DMS 273 treated with DMSO at 0.1 percent for 48 hours (cell line): ENCODE results near the gene RPS21.

Experiments used
- DNase-seq: peaks from one replicate; lab custom pipeline; 2025; lab: John Stamatoyannopoulos, UW

RPS21 gene

DNA sequence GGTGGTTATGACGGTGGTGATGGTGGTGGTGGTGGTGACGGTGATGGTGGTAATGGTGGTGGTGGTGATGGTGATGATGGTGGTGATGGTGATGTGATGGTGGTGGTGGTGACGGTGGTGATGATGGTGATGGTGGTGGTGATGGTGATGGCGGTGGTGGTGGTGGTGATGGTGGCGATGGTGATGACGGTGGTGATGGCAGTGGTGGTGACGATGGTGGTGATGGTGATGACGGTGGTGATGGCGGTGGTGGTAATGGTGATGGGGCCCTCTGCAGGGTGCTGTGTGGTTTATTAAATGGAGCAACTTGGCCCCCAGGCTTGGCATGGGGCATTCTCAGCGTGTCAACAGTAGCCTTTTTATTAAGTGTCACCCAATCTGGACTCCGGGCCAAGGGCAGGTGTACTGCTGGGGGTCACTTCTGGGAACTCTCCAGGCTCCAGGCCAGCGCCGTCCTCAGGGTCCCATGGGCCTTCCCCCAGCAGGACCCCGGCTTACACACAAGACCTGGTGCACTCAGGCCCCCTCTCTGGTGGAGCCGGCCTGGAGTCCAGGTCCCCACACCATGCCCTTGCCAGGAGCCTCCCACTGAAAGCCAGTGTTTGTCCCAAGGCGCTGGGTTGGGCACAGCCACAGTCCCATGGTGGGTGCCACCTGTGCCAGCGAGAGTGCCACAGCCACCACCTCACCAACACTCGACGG lies 11.4 kb downstream of the RPS21 start:
- DNase-seq: no peak

DNA sequence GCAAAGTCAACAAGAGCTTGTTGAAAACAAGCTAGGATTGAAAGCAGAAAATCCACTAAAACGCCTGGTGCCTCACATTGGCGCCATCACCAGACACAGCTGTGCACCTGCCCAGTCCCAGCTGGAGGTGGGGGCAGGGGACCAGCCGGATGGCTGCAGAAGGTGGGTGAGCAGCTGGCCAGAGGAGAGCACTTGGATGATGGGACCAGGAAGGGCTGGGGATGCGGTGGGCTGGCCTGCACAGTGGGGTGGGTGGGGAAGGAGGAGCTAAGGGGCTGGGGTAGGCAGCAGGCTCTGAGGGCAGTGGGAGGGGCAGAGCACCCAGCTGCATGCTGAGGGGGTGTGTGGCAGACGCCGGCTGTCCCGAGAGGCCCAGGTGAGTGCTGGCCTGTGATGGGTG lies 13.1 kb downstream of the RPS21 start:
- DNase-seq: peak; percentile 6

DNA sequence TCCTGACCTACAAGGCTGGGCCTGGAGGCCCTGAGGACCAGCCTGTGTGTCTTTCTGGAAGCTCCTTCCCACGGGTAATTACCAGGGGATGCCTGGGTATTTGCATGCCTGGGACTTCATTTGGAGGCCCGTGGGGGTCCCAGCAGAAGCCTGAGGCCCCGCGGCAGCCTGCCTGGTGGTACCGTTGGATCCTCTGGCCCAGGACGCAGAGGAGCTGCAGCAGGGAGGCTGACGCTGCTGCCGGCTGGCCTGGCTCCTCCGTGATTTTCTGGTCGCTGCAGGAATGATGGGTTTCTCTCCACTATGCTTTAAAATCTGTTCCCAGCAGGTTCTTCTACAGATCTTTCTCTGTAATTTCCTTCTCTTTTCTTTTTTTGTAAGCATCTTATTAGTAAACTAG lies 13.6 kb downstream of the RPS21 start:
- DNase-seq: no peak

DNA sequence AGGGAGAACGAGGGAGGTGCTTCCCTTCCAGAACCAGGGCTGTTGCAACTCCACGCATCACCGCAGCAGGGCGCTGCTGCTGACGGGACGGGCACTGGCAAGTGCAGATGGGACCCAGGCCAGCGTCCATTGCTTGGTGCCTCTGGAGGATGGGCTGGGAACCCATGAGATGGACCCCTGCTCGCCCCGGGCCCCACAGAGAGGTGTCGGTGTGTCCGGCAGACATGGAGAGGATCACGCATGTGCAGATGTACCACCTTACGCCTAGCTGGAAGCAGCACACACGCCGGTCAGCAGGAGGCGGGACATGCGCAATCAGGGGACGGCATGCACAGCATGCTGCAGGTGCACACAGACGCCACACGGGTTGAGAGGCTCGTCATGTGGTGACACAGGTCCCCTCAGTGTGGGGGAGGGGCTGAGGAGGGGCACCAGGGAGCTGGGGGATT lies 14.5 kb downstream of the RPS21 start:
- no peak for DNase-seq

DNA sequence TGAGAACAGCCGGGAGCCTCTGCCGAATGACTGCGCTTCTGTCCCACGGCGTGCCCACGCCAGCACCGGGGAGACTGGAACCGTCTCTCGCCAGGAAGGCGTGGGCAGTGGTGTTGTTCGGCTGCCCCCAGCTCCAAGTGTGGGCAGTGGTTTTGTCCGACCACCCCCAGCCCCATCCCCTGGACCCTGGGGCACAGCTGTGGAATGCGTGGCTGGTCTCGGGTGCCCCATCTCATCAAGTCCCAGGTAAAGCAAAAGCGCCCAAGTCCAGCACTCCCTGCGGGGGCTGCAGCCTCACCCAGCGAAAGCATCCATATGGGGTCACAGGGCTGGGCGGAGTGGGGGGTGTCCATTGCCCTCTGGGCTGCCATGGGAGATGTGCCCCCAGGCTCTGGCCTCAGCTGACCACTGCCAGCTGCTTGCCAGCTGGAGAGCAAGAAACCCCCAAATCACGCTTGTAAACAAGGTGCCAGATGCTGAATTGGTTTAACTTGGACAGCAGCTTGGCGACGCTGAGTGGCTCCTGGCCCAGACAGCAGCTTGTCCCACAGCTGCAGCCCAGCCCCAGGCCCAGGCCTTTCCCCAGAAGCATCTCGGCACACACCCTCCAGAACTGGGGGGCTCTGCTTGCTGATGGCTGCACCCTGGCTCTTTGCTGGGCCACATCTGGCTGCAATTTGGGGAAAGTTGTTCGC lies 15.7 kb downstream of the RPS21 start:
- DNase-seq: peak; percentile 7

DNA sequence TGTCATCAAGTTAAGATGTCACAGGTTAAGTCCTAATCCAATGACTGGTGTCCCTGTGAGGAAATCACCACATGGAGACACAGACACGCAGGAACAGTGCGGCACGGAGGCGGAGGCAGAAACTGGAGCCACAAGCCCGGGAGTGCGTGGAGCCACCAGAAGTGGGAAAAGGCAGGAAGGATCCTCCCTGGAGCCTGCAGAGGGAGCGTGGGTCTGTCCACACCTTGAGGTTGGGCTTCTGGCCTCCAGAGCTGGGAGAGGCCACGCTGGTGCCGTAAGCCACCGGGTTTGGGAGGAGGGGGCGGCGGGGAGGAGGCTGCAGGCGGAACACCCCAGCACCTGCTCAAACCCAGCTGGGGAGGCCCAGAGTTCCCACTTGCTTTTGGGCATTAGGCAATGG lies 16.4 kb downstream of the RPS21 start:
- no peak for DNase-seq

DNA sequence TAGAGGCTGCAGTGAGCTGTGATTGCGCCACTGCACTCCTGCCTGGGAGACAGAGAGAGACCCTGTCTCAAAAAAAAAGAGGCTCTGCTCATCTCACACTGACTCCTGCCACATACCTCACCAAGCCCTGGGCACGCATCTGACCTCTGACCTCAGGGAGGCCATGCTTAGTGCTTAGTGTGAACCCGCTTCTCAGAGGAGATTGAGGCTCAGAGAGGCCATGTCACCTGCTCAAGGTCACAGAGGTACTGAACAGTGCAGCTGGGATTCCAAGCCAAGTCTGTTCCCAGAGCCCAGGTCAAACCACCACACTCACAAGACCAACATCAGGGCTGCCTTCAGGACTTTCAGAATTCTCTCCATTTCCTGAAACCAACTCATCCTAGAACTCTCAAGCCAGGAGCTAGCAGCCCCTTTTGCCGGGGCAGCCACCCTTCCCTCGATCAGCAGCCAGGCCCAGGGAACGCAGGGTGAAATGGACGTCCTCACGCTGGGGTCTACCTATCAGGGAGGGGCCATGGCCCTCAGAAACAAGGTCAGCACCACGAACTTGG lies 17.3 kb downstream of the RPS21 start:
- no peak for DNase-seq

DNA sequence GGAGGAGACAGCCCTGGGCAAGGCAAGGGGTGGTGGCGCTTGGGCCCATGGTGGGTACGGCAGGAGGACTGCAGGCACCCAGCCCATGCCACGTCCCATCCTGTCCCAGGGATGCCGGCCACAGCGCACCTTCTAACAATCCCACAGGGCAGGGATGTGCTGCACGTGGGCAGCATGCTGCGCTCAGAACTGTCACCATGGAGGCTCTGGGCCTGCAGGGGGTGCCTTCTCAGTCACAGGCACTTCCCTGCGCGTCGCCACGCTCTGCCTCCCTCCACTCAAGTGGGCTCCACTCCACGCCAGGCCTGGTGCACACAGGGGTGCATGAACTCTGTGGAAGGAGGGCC lies 17.8 kb downstream of the RPS21 start:
- DNase-seq: no peak

DNA sequence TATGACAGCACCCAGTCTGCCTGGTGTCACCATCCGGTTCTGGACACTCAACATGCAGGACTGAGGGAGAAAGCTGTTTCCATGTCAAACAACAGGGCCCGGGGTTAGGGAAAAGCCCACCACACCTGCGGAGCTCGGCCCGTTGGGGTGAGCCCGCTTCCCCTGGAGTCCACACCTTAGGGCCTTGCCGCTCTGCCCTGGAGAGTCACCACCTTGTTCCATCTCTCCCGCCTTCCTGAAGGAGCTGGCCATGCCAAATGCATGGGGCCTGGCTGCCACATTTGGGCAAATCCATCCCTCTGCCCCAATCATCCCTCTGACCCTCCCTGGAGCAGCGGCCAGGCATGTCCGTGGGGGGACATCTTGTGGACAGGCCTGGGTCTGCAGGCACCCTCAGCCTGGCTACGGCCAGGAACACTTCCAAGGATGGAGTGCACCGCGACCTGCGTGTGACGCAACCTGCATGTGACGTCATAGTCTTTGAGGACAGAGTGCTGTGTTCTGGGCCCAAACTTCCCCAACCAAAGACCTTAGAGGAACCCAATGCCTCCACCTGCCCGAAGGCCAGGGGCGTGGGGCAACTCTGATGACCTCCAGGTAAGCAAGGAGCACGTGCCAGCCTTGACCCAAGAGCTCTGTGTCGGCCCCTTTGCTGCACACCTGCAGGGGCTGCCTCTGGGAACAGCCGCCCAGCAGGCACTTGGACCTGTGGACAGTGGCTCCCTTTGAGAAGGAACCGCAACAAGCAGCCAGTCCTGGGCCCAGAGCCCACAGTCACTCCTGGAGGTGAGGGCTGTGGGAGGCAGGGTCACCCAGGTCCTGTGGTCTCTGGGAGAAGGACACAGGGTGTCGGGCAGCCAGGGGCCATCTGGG lies 18.4 kb downstream of the RPS21 start:
- DNase-seq: no peak

DNA sequence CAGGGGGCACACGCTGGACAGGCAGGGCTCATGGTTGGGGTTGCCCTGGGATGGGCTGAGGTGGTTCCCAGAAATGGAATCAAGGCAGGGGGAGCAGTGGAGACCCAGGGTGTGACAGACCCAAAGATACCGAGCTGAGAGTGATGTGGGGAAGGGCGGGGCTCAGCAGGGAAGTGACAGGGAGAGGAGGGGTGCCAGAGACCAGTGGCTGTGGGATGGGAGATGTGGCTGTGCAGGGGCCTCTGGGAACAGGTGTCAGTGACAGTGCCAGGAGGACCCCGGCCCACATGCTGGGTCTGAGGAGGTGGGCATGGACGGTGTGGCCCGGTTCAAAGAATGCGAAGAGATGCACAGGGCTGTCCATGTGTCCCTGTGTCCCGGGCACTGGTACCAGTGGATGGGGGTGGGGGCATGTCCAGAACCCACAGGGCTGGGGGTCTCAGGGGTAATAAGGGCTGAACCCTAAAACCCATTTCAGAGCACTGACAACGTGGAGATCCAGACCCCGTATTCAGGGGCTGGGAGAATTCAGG lies 19.1 kb downstream of the RPS21 start:
- no peak for DNase-seq

DNA sequence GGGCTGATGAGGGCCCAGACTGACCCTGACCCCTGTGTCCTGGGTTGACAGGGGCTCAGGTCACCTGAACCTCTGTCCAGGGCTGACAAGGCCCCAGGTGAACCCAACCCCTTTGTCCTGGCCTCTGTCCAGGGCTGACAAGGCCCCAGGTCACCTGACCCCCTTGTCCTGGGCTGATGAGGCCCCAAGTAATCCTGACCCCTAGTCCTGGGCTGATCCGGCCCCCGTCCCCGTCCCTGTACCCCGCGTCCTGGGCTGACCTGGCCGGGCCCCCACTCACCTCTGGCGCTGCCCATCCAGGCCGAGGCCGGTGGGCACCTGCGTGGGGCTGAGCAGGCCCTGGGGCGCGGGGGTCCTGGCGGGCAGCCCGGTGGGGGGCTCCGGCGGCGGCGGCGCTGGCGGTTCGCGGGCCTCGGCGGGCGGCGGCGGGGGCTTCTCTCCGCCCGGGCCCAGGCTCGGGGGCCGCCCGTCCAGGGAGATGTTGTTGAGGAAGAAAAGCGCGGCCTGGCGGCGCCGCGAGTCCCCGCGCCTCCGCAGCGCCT lies 19.8 kb downstream of the RPS21 start:
- DNase-seq: no peak

DNA sequence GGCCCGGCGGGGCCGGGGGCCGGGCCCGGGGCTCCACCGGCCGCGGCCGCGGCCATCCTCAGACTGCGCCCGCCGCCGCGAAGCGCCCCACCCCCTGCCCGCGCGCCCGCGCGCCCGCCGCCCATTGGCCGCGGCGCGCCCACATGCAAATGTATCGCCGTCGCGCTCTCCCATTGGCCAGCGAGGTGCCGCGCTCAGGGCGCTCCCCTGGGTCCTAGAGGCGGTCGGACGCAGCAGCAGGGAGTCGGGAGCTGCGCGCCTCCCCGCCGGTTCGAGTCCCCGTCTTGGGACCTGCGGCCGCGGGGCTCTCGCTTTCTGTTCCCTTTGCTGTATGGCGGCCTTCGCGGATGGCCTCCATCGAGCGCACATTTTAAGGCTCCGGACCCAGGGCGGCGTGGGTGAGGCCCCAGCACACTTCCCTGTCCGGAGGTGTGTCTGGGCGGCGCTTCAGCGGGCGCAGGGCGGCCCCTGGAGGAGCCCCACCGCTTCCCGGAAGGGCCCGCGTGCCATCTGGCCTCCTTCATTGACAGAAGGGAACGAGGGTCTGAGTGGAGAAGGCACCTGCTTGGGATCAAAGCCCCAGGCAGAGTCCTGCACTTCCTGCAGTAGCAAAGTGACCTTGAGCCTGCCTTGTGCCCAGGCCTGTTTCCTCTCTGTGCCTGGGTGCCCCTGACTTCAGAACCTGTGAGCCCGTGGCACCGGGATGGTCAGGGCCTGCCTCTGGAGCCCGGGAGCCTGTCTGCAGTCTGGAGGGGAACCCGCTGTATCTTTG lies 20.5 kb downstream of the RPS21 start, which contains the start of gene CABLES2:
TSS of gene CABLES2 (minus strand) at position 65 of the 772 bp plus-strand sequence. CDS start at position 56, 9 bp downstream.
- peak; percentile 83 for DNase-seq

DNA sequence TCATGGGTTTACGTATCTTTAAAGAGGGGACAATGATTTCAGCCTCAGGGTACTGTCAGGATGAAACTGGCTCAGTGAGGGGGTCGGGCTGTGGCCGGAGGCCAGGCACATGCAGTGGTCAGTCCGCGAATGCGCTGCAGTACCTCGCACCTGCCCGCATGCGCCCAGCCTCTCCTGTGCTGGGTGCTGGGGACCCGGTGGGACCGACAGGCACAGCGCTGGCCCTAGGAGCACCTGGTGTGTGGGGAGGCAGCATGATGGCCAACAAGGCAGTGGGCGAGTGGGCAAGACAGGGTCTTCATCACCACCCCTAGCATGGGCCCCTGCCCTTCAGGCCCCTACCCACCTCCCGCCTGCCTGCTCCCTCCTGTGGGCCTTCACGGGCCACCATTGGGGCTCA lies 21.2 kb downstream of the RPS21 start:
- no peak for DNase-seq

DNA sequence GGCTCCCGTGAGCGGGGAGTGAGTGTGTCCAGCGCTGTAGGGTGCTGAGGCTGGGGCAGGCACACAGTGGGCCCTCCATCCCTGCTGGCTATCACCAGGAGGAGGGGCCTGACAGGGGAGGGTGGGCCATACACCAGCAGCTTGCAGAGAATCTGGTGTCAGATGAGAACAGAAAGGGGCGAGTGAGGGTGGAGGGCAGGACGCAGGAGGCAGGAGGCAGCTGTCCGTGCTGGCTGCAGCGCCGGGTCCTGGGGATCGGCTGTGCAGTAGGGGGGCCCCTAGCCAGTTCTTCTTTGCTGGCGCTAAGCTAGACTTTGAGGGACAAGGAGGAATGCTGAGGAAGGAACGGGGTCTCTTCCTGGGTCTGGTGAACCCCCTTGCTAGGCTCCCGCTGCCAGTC lies 21.7 kb downstream of the RPS21 start:
- DNase-seq: no peak

DNA sequence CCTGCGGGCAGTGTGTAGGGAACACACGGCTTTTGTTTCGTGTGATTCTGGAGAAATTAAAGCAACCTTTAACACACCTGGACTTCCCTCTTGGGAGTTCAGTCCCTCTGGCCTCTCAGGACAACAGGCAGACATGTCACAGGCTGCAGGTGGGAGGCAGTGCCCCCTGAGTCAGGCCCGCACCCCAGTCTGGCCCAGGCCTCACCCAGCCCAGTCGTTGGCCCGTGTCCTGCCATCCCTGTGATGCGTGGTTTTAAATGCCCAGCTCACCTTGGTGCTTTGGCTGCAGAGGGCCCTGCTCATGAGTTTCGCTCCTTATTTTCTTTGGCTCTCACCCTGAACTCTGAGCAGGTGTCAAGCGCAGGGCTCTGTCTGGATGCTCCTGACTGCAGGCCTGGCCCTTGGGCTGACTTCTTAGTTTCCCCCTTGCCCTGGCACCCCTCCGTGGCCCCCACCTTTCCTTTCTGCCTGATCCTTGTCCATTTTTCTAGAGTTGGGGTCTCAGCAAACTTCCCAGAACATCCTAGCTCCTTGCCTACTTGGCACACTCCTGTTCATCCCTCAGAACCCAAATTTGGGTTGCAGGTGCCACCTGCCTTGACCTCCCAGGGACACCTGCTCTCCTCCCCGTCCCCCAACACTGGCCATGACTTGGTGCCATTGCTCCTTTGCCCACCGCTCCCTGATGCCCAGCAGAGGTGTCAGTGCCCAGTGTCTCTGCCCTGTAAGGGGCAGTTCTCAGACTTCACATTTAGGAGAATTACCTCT lies 22.4 kb downstream of the RPS21 start:
- no peak for DNase-seq

DNA sequence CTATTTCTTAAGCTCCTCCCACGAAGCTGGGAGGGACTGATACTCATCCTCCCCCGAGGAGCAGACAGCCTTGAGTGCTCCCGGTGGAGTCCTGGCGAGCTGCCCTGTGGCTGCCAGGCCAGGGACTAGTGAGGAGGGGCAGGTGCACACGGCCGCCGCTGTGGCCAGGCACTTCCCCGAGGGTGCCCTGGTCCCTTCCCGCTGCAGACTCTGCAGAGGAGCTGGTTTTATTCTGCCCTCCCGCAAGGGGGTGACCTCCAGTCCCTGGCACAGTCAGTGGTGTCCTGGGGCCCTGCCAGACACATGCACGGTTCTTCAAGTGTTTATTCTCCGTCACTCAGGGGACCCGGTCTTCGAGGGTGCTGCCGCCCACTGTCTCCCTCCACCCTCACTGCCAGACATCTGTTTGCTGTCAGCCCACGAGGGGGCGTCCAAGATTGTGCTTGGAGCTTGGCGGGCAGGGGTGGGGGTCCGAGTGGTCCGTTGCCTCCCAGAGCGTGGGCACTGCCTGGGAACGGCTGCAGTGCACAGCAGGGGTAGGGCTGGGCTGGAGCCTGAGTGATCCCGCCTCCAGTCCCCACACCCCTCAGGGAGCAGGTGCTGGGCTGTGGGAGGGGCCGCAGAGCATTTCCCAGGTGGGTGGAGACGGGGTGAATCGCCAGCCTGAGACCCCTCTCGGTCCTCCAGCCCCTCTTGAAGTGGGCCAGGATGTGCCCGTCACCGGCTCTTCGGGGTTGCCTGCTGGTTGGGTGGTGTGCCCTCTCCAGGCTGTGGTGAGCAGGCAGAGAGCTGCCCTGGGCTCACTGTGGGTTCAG lies 23.2 kb downstream of the RPS21 start:
- DNase-seq: no peak

DNA sequence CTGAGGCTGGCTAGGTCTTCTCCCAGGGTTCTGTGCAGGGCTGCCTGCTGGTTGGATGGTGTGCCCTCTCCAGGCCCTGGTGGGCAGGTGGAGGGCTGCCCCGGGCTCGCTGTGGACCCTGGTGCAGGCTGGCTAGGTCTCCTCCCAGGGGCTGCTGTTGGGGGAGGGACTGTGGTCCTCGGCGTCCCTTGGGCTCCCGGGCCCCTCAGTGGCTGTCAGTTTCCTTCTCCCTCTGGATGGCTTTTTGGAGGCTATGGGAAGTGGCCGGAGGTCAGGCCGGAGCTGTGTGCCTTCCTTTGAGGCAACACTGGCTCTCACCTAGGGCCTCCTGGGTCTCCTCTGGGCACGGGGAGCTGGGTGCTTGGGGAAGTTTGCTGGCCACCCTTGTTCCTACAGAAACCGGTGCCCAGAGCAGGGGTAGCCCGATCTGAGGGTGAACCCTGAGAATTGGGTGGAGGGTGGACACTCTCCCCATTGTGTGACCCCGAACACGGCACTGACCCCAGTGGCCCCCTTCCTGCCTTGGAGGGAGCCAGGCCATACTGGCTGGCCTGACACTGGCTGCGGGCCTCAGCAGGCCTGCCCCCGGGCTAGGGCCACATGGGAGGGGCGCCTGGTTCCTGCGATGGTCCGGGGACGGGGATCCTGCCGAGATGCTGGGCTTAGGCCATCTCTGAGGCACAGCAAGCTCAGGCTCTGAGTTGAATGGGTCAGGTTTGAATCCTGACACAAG lies 24.0 kb downstream of the RPS21 start:
- no peak for DNase-seq

DNA sequence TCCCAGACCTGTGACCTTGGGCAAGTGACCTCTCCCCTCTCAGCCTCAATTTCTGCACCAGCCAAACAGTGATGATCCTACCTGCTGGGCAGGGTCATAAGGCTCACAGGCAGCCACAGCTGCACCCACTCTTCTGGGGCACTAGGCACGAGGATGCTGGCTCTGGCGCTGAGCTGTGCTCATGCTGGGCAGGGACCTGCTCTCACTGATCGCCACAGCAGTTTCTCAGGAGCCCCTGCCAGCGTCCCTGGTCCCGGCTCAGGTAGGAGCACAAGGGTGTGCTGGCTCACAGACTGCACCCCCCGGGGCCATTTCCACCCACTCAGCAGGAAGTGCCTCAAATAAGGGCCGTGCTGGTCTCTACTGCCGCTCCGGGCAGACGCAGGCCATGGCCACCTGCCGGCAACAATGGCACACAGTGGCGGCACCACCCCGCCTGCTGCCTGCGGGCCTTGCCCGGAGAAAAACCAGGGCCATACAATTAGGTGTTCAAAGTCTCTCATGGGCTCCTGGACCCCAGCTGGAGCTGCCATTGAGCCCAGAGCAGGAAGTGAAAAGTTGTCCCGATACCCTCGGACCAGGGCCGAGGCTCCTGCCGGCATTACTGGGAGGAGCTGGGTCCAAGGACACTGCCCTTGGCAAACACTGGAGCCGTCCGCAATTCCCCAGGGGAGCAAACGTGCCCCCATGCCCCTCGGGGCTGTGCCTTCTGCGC lies 24.7 kb downstream of the RPS21 start:
- no peak for DNase-seq
